HEK293 (cell line): Measurements from ENCODE around the gene FUCA2.

Experiments
- CTCF ChIA-PET: fragments of 350-600 bp; formaldehyde crosslinking; extraction: SDS; loops from one replicate; lab custom pipeline; 2021; ENCODE audit warnings: antibody characterized with exemption; lab: Yijun Ruan, JAX
- POLR2A ChIA-PET: fragments of 300-600 bp; formaldehyde crosslinking; extraction: SDS; loops from one replicate; lab custom pipeline; 2020; ENCODE audit warnings: antibody characterized with exemption, inconsistent platforms; lab: Yijun Ruan, JAX
- H3K27ac ChIP-seq: fragments of 200-500 bp; sonication (Bioruptor generic); 2 replicates; pipeline ENCODE4 v1.5.1; 2014; ENCODE audit warnings: low read depth, low read length, control low read depth, inconsistent platforms; ENCODE audit errors: extremely low read depth
- H3K36me3 ChIP-seq, 2 experiments: fragments of 200-500 bp in 1 of 2; sonication (Bioruptor generic) in 1 of 2; 1 replicate in 1 of 2; 2 replicates in 1 of 2; pipeline ENCODE4 v1.5.1; 2014 to 2017; ENCODE audit warnings: inconsistent platforms in 2 of 2, low read length in 2 of 2; ENCODE audit not compliant: control insufficient read depth in 2 of 2, insufficient read depth in 1 of 2
- H3K4me1 ChIP-seq: fragments of 200-500 bp; sonication (Bioruptor generic); 2 replicates; pipeline ENCODE4 v1.5.1; 2014; ENCODE audit warnings: mild to moderate bottlenecking, low read length, inconsistent platforms; ENCODE audit not compliant: control insufficient read depth, insufficient read depth
- H3K4me3 ChIP-seq: 2 replicates; pipeline ENCODE4 v1.5.1; 2011; ENCODE audit warnings: low read depth, mild to moderate bottlenecking, control low read depth, low read length, moderate library complexity
- H3K9me3 ChIP-seq: fragments of 200-500 bp; sonication (Bioruptor generic); 2 replicates; pipeline ENCODE4 v1.5.1; 2014; ENCODE audit warnings: low read depth, low read length, inconsistent platforms; ENCODE audit not compliant: control insufficient read depth, insufficient read depth
- BCL6B ChIP-seq: fragments of 450-650 bp; formaldehyde crosslinking; IDR thresholded peaks from 2 replicates; pipeline ENCODE4 v1.5.1; 2017; ENCODE audit warnings: missing biosample characterization, missing genetic modification characterization
- CTCF ChIP-seq: fragments of 450-650 bp; formaldehyde crosslinking; IDR thresholded peaks from 2 replicates; pipeline ENCODE4 v1.5.1; 2016; ENCODE audit warnings: missing biosample characterization, missing genetic modification characterization
- HOXC10 ChIP-seq: sonication (generic); formaldehyde crosslinking; IDR thresholded peaks from 2 replicates; pipeline ENCODE4 v1.8.1; 2023; ENCODE audit warnings: mild to moderate bottlenecking, missing genetic modification reagents
- INSM2 ChIP-seq: fragments of 450-650 bp; formaldehyde crosslinking; IDR thresholded peaks from 2 replicates; pipeline ENCODE4 v1.5.1; 2016; ENCODE audit warnings: missing biosample characterization, missing genetic modification characterization
- KLF10 ChIP-seq: fragments of 450-650 bp; IDR thresholded peaks from 2 replicates; pipeline ENCODE4 v1.5.1; 2018; ENCODE audit warnings: missing biosample characterization, mild to moderate bottlenecking, missing genetic modification characterization
- KLF17 ChIP-seq: fragments of 450-650 bp; formaldehyde crosslinking; IDR thresholded peaks from 2 replicates; pipeline ENCODE4 v1.5.1; 2016; ENCODE audit warnings: missing biosample characterization, missing genetic modification characterization
- MZF1 ChIP-seq: fragments of 450-650 bp; formaldehyde crosslinking; IDR thresholded peaks from 2 replicates; pipeline ENCODE4 v1.5.1; 2017; ENCODE audit warnings: missing biosample characterization, missing genetic modification characterization, borderline replicate concordance
- PRDM1 ChIP-seq: fragments of 450-650 bp; formaldehyde crosslinking; IDR thresholded peaks from 2 replicates; pipeline ENCODE4; 2016; ENCODE audit warnings: missing biosample characterization, missing genetic modification characterization
- SCRT2 ChIP-seq: fragments of 450-650 bp; formaldehyde crosslinking; IDR thresholded peaks from 2 replicates; pipeline ENCODE4 v1.5.1; 2016; ENCODE audit warnings: missing biosample characterization, missing genetic modification characterization
- SETDB1 ChIP-seq: IDR thresholded peaks from one replicate; pipeline ENCODE4 v1.6.1; 2017; ENCODE audit warnings: mild to moderate bottlenecking, low read length, moderate library complexity, mixed read lengths; ENCODE audit not compliant: insufficient read length
- ZBTB48 ChIP-seq: fragments of 450-650 bp; formaldehyde crosslinking; IDR thresholded peaks from 2 replicates; pipeline ENCODE4 v1.5.1; 2016; ENCODE audit warnings: missing biosample characterization, missing genetic modification characterization
- ZEB2 ChIP-seq: fragments of 450-650 bp; formaldehyde crosslinking; IDR thresholded peaks from 2 replicates; pipeline ENCODE4 v1.5.1; 2016; ENCODE audit warnings: missing biosample characterization, missing genetic modification characterization
- ZNF132 ChIP-seq: fragments of 450-650 bp; formaldehyde crosslinking; IDR thresholded peaks from 2 replicates; pipeline ENCODE4 v1.5.1; 2017; ENCODE audit warnings: missing biosample characterization, missing genetic modification characterization, borderline replicate concordance
- ZNF280C ChIP-seq: fragments of 450-650 bp; formaldehyde crosslinking; IDR thresholded peaks from 2 replicates; pipeline ENCODE4 v1.5.1; 2016; ENCODE audit warnings: missing biosample characterization, missing genetic modification characterization
- ZNF366 ChIP-seq: fragments of 450-650 bp; formaldehyde crosslinking; conservative IDR thresholded peaks from 2 replicates; pipeline ENCODE4 v1.5.1; 2016; ENCODE audit warnings: missing biosample characterization, missing genetic modification characterization
- ZNF404 ChIP-seq: fragments of 450-650 bp; formaldehyde crosslinking; IDR thresholded peaks from 2 replicates; pipeline ENCODE4 v1.5.1; 2017; ENCODE audit warnings: missing biosample characterization, missing genetic modification characterization
- ZNF529 ChIP-seq: fragments of 450-650 bp; formaldehyde crosslinking; IDR thresholded peaks from 2 replicates; pipeline ENCODE4 v1.5.1; 2017; ENCODE audit warnings: missing genetic modification characterization, missing biosample characterization; ENCODE audit not compliant: insufficient replicate concordance
- ZNF596 ChIP-seq: fragments of 450-650 bp; IDR thresholded peaks from 2 replicates; pipeline ENCODE4 v1.5.0; 2018; ENCODE audit warnings: missing biosample characterization, mild to moderate bottlenecking, missing genetic modification characterization, moderate library complexity
- ZNF629 ChIP-seq: fragments of 450-650 bp; formaldehyde crosslinking; IDR thresholded peaks from 2 replicates; pipeline ENCODE4 v1.5.1; 2017; ENCODE audit warnings: missing biosample characterization, missing genetic modification characterization
- ZNF654 ChIP-seq: fragments of 450-650 bp; formaldehyde crosslinking; IDR thresholded peaks from 2 replicates; pipeline ENCODE4 v1.5.1; 2016; ENCODE audit warnings: low read depth, missing biosample characterization, missing genetic modification characterization
- ZNF677 ChIP-seq: fragments of 450-650 bp; IDR thresholded peaks from 2 replicates; pipeline ENCODE4 v1.5.0; 2018; ENCODE audit warnings: missing biosample characterization, mild to moderate bottlenecking, missing genetic modification characterization, moderate library complexity
- ZNF768 ChIP-seq: fragments of 450-650 bp; formaldehyde crosslinking; IDR thresholded peaks from 2 replicates; pipeline ENCODE4 v1.5.1; 2018; ENCODE audit warnings: missing biosample characterization, mild to moderate bottlenecking, missing genetic modification characterization
- ZNF791 ChIP-seq: fragments of 450-650 bp; formaldehyde crosslinking; IDR thresholded peaks from 2 replicates; pipeline ENCODE4 v1.5.1; 2016; ENCODE audit warnings: missing biosample characterization, missing genetic modification characterization

The FUCA2 gene

GRCh38 chr6:143542888-143543287 lies 31.4 kb upstream of the FUCA2 start (continued):
- TF ChIP-seq ZNF366 (tag by site-specific recombination) (peak; percentile 46; the same call in 1 of the 2 replicates), ZNF677 (peak; percentile 63; the same call in 1 of the 2 replicates), MZF1 (tag by site-specific recombination) (no peak), ZNF768 (no peak), ZBTB48 (tag by site-specific recombination) (no peak), ZNF629 (tag by site-specific recombination) (peak; percentile 32; the same call in 1 of the 2 replicates), ZNF132 (tag by site-specific recombination) (no peak), KLF17 (tag by site-specific recombination) (0 out of 2 replicates have a peak, but pooled peaks have one; percentile 37), ZEB2 (tag by site-specific recombination) (peak; percentile 64; the same call in 1 of the 2 replicates)
- TF ChIP-seq, all 188 proteins: peak for 11

- H3K27ac ChIP-seq: no peak overlapping the region
- 0 out of 2 replicates have a peak, but pooled peaks cover 3% of the 10 kb centered on the region for H3K4me1 ChIP-seq
- H3K4me3 ChIP-seq: no peak overlapping the region
- TF ChIP-seq PRDM1 (tag by site-specific recombination): 0 out of 2 replicates have a peak, but pooled peaks have one; percentile 15
- TF ChIP-seq ZNF529 (tag by site-specific recombination): no peak
- TF ChIP-seq BCL6B (tag by site-specific recombination): peak; percentile 90
- no peak for TF ChIP-seq SETDB1
- no peaks in the 10 kb centered on the region for H3K9me3 ChIP-seq
- no peaks in the 10 kb centered on the region for H3K36me3 ChIP-seq
- CTCF ChIA-PET: no interaction called here
- POLR2A ChIA-PET: no interaction called here
Observed at GRCh38 chr6:143540192-143540591, 28.7 kb upstream of the FUCA2 start.

- H3K4me1 ChIP-seq: 0 out of 2 replicates have a peak, but pooled peaks cover 3% of the 10 kb centered on the region
- H3K4me3 ChIP-seq: no peak overlapping the region
- H3K27ac ChIP-seq: no peak overlapping the region
- no peaks in the 10 kb centered on the region for H3K9me3 ChIP-seq
- CTCF ChIA-PET: interaction anchor here (1.5 kb wide), 1 partner anchor 11 kb away, joined by 4 read pairs; no protein-coding TSS in a partner anchor
- H3K36me3 ChIP-seq: no peaks in the 10 kb centered on the region
- POLR2A ChIA-PET: no interaction called here
- TF ChIP-seq SETDB1: no peak
- TF ChIP-seq KLF10 (tag by site-specific recombination): no peak
- no peak for TF ChIP-seq ZNF280C (tag by site-specific recombination)
- no peak for TF ChIP-seq ZNF791 (tag by site-specific recombination)
- TF ChIP-seq ZNF654 (tag by site-specific recombination): peak; percentile 23; the same call in 1 of the 2 replicates
- TF ChIP-seq CTCF (tag by site-specific recombination): no peak
- no peak for TF ChIP-seq HOXC10 (CRISPR knock-in tag)
- TF ChIP-seq INSM2 (tag by site-specific recombination): no peak
- peak; percentile 62 for TF ChIP-seq SCRT2 (tag by site-specific recombination)
- no peak for TF ChIP-seq ZNF596 (tag by site-specific recombination)
- no peak for TF ChIP-seq ZNF404 (tag by site-specific recombination)
Observed at GRCh38 chr6:143539734-143540133, 28.2 kb upstream of the FUCA2 start.
